Measurements from ENCODE around the gene GRID1.

Gene GRID1

GRCh38 chr10:85603151-85603940, 763.2 kb downstream of the GRID1 start:
- Histone ChIP-seq H3K4me1 (ENCODE audit: insufficient read depth, low read length, severe bottlenecking) (no peaks in the 10 kb centered on the region), H3K36me3 (ENCODE audit: insufficient read depth, low read length) (no peaks in the 10 kb centered on the region), H3F3A (ENCODE audit: insufficient read depth, low read length) (no peaks in the 10 kb centered on the region), H3K27me3 (ENCODE audit: insufficient read depth, low read length) (no peaks in the 10 kb centered on the region), H4K20me1 (ENCODE audit: insufficient read depth, low read length) (no peaks in the 10 kb centered on the region), H3K4me3 (ENCODE audit: low read depth, low read length, poor library complexity, severe bottlenecking) (no peak overlapping the region), H3K4me2 (ENCODE audit: low read length) (no peak overlapping the region), H3K79me2 (ENCODE audit: insufficient read depth, low read length) (no peaks in the 10 kb centered on the region), H2AFZ (ENCODE audit: low read length) (no peak overlapping the region), H3K9me3 (ENCODE audit: low read length) (no peaks in the 10 kb centered on the region), H3K9me2 (ENCODE audit: low read depth, low read length) (no peaks in the 10 kb centered on the region), H3K27ac (ENCODE audit: low read depth, low read length, poor library complexity, severe bottlenecking) (no peak overlapping the region), H3K9ac (ENCODE audit: low read length) (no peak overlapping the region)
- no peak for TF ChIP-seq CTCF (IDR thresholded peaks at IDR 0.05; ENCODE audit: low read length)
- TF ChIP-seq EZH2 (IDR thresholded peaks at IDR 0.05; ENCODE audit: borderline replicate concordance, low read length), result no peak

GRCh38 chr10:85602713-85603112, 763.9 kb downstream of the GRID1 start:
- H3K79me2 ChIP-seq (ENCODE audit: insufficient read depth, low read length), result no peaks in the 10 kb centered on the region
- TF ChIP-seq CTCF (IDR thresholded peaks at IDR 0.05; ENCODE audit: low read length) (no peak), EZH2 (IDR thresholded peaks at IDR 0.05; ENCODE audit: borderline replicate concordance, low read length) (no peak)
- H3K4me3 ChIP-seq (ENCODE audit: low read depth, low read length, poor library complexity, severe bottlenecking), result no peak overlapping the region
- H3K27me3 ChIP-seq (ENCODE audit: insufficient read depth, low read length), result no peaks in the 10 kb centered on the region
- no peaks in the 10 kb centered on the region for H3F3A ChIP-seq (ENCODE audit: insufficient read depth, low read length)
- no peak overlapping the region for H3K27ac ChIP-seq (ENCODE audit: low read depth, low read length, poor library complexity, severe bottlenecking)
- no peaks in the 10 kb centered on the region for H3K36me3 ChIP-seq (ENCODE audit: insufficient read depth, low read length)
- no peaks in the 10 kb centered on the region for H3K9me2 ChIP-seq (ENCODE audit: low read depth, low read length)
- no peaks in the 10 kb centered on the region for H3K9me3 ChIP-seq (ENCODE audit: low read length)
- H3K9ac ChIP-seq (ENCODE audit: low read length), result no peak overlapping the region
- H3K4me2 ChIP-seq (ENCODE audit: low read length), result no peak overlapping the region
- no peaks in the 10 kb centered on the region for H4K20me1 ChIP-seq (ENCODE audit: insufficient read depth, low read length)
- H2AFZ ChIP-seq (ENCODE audit: low read length), result no peak overlapping the region
- H3K4me1 ChIP-seq (ENCODE audit: insufficient read depth, low read length, severe bottlenecking), result no peaks in the 10 kb centered on the region

GRCh38 chr10:85602306-85602705, 764.3 kb downstream of the GRID1 start:
- H3K9me2 ChIP-seq (ENCODE audit: low read depth, low read length), result no peaks in the 10 kb centered on the region
- H3K36me3 ChIP-seq (ENCODE audit: insufficient read depth, low read length), result no peaks in the 10 kb centered on the region
- TF ChIP-seq CTCF (IDR thresholded peaks at IDR 0.05; ENCODE audit: low read length) (no peak), EZH2 (IDR thresholded peaks at IDR 0.05; ENCODE audit: borderline replicate concordance, low read length) (no peak)
- no peaks in the 10 kb centered on the region for H3K79me2 ChIP-seq (ENCODE audit: insufficient read depth, low read length)
- no peaks in the 10 kb centered on the region for H3F3A ChIP-seq (ENCODE audit: insufficient read depth, low read length)
- H2AFZ ChIP-seq (ENCODE audit: low read length), result no peak overlapping the region
- H3K4me3 ChIP-seq (ENCODE audit: low read depth, low read length, poor library complexity, severe bottlenecking), result no peak overlapping the region
- no peaks in the 10 kb centered on the region for H4K20me1 ChIP-seq (ENCODE audit: insufficient read depth, low read length)
- H3K9ac ChIP-seq (ENCODE audit: low read length), result no peak overlapping the region
- H3K4me2 ChIP-seq (ENCODE audit: low read length), result no peak overlapping the region
- no peaks in the 10 kb centered on the region for H3K9me3 ChIP-seq (ENCODE audit: low read length)
- H3K27me3 ChIP-seq (ENCODE audit: insufficient read depth, low read length), result no peaks in the 10 kb centered on the region
- H3K27ac ChIP-seq (ENCODE audit: low read depth, low read length, poor library complexity, severe bottlenecking), result no peak overlapping the region
- no peaks in the 10 kb centered on the region for H3K4me1 ChIP-seq (ENCODE audit: insufficient read depth, low read length, severe bottlenecking)
